NCI-H128 (cell line): Measurements from ENCODE around the gene ACCS.

ENCODE experiments used
- DNase-seq: peaks from one replicate; lab custom pipeline; 2025; ENCODE audit not compliant: unreplicated experiment; lab: John Stamatoyannopoulos, UW

The ACCS gene

GRCh38 chr11:44037658-44037998 is 28.4 kb upstream of the ACCS start:
- no peak for DNase-seq

GRCh38 chr11:44043157-44043556 is 22.9 kb upstream of the ACCS start:
- DNase-seq: no peak

GRCh38 chr11:44046182-44046581 is 19.9 kb upstream of the ACCS start:
- no peak for DNase-seq

- no peak for DNase-seq
These were observed 18.8 kb upstream of the ACCS start for GRCh38 chr11:44047298-44047697.

- DNase-seq: no peak
These were observed 18.1 kb upstream of the ACCS start, which contains the start of gene ACCSL for GRCh38 chr11:44047931-44048431. Gene ACCSL (plus strand): TSS chr11:44047981. CDS start chr11:44048037, 56 bp downstream.

- no peak for DNase-seq
These were observed 16.2 kb upstream of the ACCS start for GRCh38 chr11:44049832-44050231.

- no peak for DNase-seq
These were observed 14.9 kb upstream of the ACCS start for GRCh38 chr11:44051171-44051570.

- DNase-seq: no peak
These were observed 8.7 kb upstream of the ACCS start for GRCh38 chr11:44057340-44057739.

GRCh38 chr11:44058275-44058674 is 7.8 kb upstream of the ACCS start:
- no peak for DNase-seq

GRCh38 chr11:44065161-44065661 is 859 bp upstream of the ACCS start:
- no peak for DNase-seq

GRCh38 chr11:44066732-44067141 is 667 bp downstream of the ACCS start:
- DNase-seq: no peak

- DNase-seq: no peak
These were observed 1.2 kb downstream of the ACCS start for GRCh38 chr11:44067266-44067665.

- DNase-seq: no peak
These were observed 2.1 kb downstream of the ACCS start for GRCh38 chr11:44068180-44068579.

- DNase-seq: no peak
These were observed 5.1 kb downstream of the ACCS start for GRCh38 chr11:44071157-44071556.

GRCh38 chr11:44072757-44073658 is 6.9 kb downstream of the ACCS start:
- no peak for DNase-seq

GRCh38 chr11:44078794-44079193 is 12.7 kb downstream of the ACCS start:
- DNase-seq: no peak

GRCh38 chr11:44079376-44079775 is 13.3 kb downstream of the ACCS start:
- no peak for DNase-seq

GRCh38 chr11:44080951-44081350 is 14.9 kb downstream of the ACCS start:
- DNase-seq: no peak

GRCh38 chr11:44082645-44083044 is 16.6 kb downstream of the ACCS start:
- DNase-seq: no peak

GRCh38 chr11:44083433-44083832 is 17.4 kb downstream of the ACCS start:
- DNase-seq: no peak

GRCh38 chr11:44083906-44084305 is 17.8 kb downstream of the ACCS start:
- DNase-seq: no peak

GRCh38 chr11:44085330-44085729 is 19.3 kb downstream of the ACCS start:
- DNase-seq: no peak

GRCh38 chr11:44088377-44088776 is 22.3 kb downstream of the ACCS start:
- DNase-seq: no peak
